Prostate gland (tissue), 2 donors: ENCODE results near the gene OR13C9. TPM values are rescaled to one million over a fixed set of nuclear protein-coding genes. Genes with fewer than 3 reads are reported as not detected.

ENCODE experiments used
- DNase-seq: peaks from one replicate; pipeline ENCODE4 v3.0.0-alpha.2; 2019; ENCODE audit warnings: low spot score
- H3K27ac ChIP-seq, 2 donors: fragments of 200-600 bp; sonication (generic); 2 replicates each; pipeline ENCODE4 v1.5.1; 2017 to 2019
- H3K27me3 ChIP-seq: fragments of 200-600 bp; sonication (generic); replicated peaks from 2 replicates; pipeline ENCODE4 v1.5.1; 2019; ENCODE audit not compliant: insufficient read depth
- H3K36me3 ChIP-seq, 2 donors: fragments of 200-600 bp; sonication (generic); 1 replicate in 1 of 2; 2 replicates in 1 of 2; pipeline versions ENCODE4 v1.5.1 to v1.8.1; 2017 to 2019
- H3K4me1 ChIP-seq: fragments of 200-600 bp; sonication (generic); replicated peaks from 2 replicates; pipeline ENCODE4 v1.5.1; 2019
- H3K4me3 ChIP-seq, 2 donors: fragments of 200-600 bp; sonication (generic); 2 replicates each; pipeline ENCODE4 v1.5.1; 2017 to 2019
- H3K9me3 ChIP-seq: fragments of 200-600 bp; sonication (generic); 2 replicates; pipeline ENCODE4 v1.5.1; 2017
- POLR2A ChIP-seq: fragments of 450-650 bp; IDR thresholded peaks from one replicate; pipeline ENCODE4 v1.6.1; 2016; ENCODE audit warnings: antibody characterized with exemption, mild to moderate bottlenecking
- POLR2AphosphoS5 ChIP-seq: sonication (generic); formaldehyde crosslinking; IDR thresholded peaks from one replicate; pipeline ENCODE4 v1.6.1; 2017; ENCODE audit warnings: antibody characterized with exemption
- WGBS: methylation state at CpG from one replicate; pipeline ENCODE4 v1.1.5; 2018; 5-methylcytosine and 5-hydroxymethylcytosine counted together
- intact Hi-C: fragments of 100-400 bp; cut with DNase I; formaldehyde crosslinking; loops from one replicate; pipeline ENCODE4 v1.14.2; 2022
- total RNA-seq, 2 donors: library from RNA; depleted of rRNA; stranded (reverse); fragments of >200 nt; gene quantifications; one replicate each; pipeline ENCODE4 v1.1.0, GENCODE V29; 2016
- TF ChIP-seq, protein P1 (sequence below), 4 experiments: fragments of 200-600 bp in 2 of 4; fragments of 450-650 bp in 2 of 4; sonication (generic) in 2 of 4; IDR thresholded peaks; 1 replicate in 3 of 4; 2 replicates in 1 of 4; pipeline ENCODE4 v1.5.1; 2016 to 2019; ENCODE audit warnings: antibody characterized with exemption in 4 of 4, mild to moderate bottlenecking in 2 of 4, moderate library complexity in 2 of 4

The OR13C9 gene
- total RNA-seq, 2 donors from 2014 or later = not detected

- DNase-seq = no peak
- Histone ChIP-seq H3K4me1 (no peaks in the 10 kb centered on the region), H3K9me3 (no peaks in the 10 kb centered on the region), H3K36me3 (no peaks in the 10 kb centered on the region), H3K27me3 (no peaks in the 10 kb centered on the region), H3K4me3 (no peak overlapping the region), H3K27ac (no peak overlapping the region)
- 73% methylated on average over 5 of the region's 5 CpGs for WGBS
- TF ChIP-seq POLR2A = no peak
- TF ChIP-seq, protein P1, sequence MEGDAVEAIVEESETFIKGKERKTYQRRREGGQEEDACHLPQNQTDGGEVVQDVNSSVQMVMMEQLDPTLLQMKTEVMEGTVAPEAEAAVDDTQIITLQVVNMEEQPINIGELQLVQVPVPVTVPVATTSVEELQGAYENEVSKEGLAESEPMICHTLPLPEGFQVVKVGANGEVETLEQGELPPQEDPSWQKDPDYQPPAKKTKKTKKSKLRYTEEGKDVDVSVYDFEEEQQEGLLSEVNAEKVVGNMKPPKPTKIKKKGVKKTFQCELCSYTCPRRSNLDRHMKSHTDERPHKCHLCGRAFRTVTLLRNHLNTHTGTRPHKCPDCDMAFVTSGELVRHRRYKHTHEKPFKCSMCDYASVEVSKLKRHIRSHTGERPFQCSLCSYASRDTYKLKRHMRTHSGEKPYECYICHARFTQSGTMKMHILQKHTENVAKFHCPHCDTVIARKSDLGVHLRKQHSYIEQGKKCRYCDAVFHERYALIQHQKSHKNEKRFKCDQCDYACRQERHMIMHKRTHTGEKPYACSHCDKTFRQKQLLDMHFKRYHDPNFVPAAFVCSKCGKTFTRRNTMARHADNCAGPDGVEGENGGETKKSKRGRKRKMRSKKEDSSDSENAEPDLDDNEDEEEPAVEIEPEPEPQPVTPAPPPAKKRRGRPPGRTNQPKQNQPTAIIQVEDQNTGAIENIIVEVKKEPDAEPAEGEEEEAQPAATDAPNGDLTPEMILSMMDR (IDR thresholded peaks at IDR 0.05) = no peak
- TF ChIP-seq POLR2AphosphoS5 = no peak
- intact Hi-C loops = no loop called here
Observed at GRCh38 chr9:104577263-104577662, 40.7 kb downstream of the OR13C9 start.

DNA sequence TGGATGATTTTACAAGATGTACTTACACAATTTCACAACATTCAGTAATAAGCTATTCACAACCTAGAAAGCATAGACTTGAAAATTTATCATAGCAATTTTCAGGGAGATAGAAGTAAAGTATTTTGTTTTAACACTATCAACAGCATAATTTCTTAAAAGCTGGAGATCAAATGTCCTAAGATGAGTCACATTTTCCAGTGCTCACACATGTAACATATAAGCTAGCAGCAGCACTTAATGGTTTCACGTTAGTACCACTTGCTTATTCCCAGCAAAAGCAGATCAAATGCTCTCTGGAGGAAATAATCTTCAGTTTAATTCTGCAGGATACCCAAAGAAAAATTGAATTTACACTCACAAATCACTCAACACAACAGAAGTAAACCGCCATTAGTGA, 42.5 kb downstream of the OR13C9 start:
- Histone ChIP-seq H3K4me3 (no peak overlapping the region), H3K27ac (no peak overlapping the region), H3K4me1 (no peaks in the 10 kb centered on the region), H3K27me3 (no peaks in the 10 kb centered on the region), H3K9me3 (no peaks in the 10 kb centered on the region), H3K36me3 (no peaks in the 10 kb centered on the region)
- no peak for DNase-seq
- TF ChIP-seq POLR2AphosphoS5 (no peak), POLR2A (no peak)
- TF ChIP-seq, protein P1 (IDR thresholded peaks at IDR 0.05) = no peak
- WGBS = 77% methylated on average over 2 of the region's 2 CpGs
- intact Hi-C loops = no loop called here

GRCh38 chr9:104572612-104573011, 45.4 kb downstream of the OR13C9 start:
- intact Hi-C loops = no loop called here
- H3K36me3 ChIP-seq = no peaks in the 10 kb centered on the region
- no peaks in the 10 kb centered on the region for H3K4me1 ChIP-seq
- 54% methylated on average over 1 of the region's 1 CpG for WGBS
- H3K9me3 ChIP-seq = no peaks in the 10 kb centered on the region
- no peak for TF ChIP-seq POLR2A
- TF ChIP-seq, protein P1 (IDR thresholded peaks at IDR 0.05) = no peak
- TF ChIP-seq POLR2AphosphoS5 = no peak
- DNase-seq = no peak
- H3K27ac ChIP-seq = no peak overlapping the region
- no peaks in the 10 kb centered on the region for H3K27me3 ChIP-seq
- no peak overlapping the region for H3K4me3 ChIP-seq

GRCh38 chr9:104568868-104569267, 49.1 kb downstream of the OR13C9 start, which contains the start of gene OR13C8:
TSS of gene OR13C8 (plus strand) at chr9:104569168. CDS start at chr9:104569168, 0 bp downstream.
- no peaks in the 10 kb centered on the region for H3K4me1 ChIP-seq
- no peak for DNase-seq
- WGBS = 94% methylated on average over 4 of the region's 4 CpGs

More at GRCh38 chr9:104568868-104569267, 49.1 kb downstream of the OR13C9 start, which contains the start of gene OR13C8:
- TF ChIP-seq, protein P1 (IDR thresholded peaks at IDR 0.05) = no peak
- TF ChIP-seq POLR2AphosphoS5 = no peak
- TF ChIP-seq POLR2A = no peak
- intact Hi-C loops = no loop called here
- Histone ChIP-seq H3K27me3 (no peaks in the 10 kb centered on the region), H3K36me3 (no peaks in the 10 kb centered on the region), H3K27ac (no peak within 1 kb of the TSS), H3K4me3 (no peak within 1 kb of the TSS), H3K9me3 (no peaks in the 10 kb centered on the region)

Other genes starting within 250 kb of the OR13C9 start
- not detected for gene OR13F1, start 113.9 kb downstream of the OR13C9 start, total RNA-seq
- gene OR13C4, start 91.0 kb downstream of the OR13C9 start, total RNA-seq = not detected
- not detected for gene OR13C3, start 81.3 kb downstream of the OR13C9 start, total RNA-seq
- gene OR13C8, start 49.0 kb downstream of the OR13C9 start, total RNA-seq = not detected
- not detected for gene OR13C5, start 18.8 kb downstream of the OR13C9 start, total RNA-seq
- gene OR13C2, start 12.6 kb downstream of the OR13C9 start, total RNA-seq = not detected
- gene OR13D1, start 76.3 kb upstream of the OR13C9 start, total RNA-seq = not detected
- gene NIPSNAP3A, start 129.5 kb upstream of the OR13C9 start, total RNA-seq = 10 to 100 TPM; 14.6 to 18.8 TPM
- 1 to 10 TPM; 2.4 to 3.6 TPM for gene NIPSNAP3B, start 145.9 kb upstream of the OR13C9 start, total RNA-seq